Measurements from ENCODE around the gene PSEN2. TPM values are rescaled to one million over a fixed set of nuclear protein-coding genes. Genes with fewer than 3 reads are reported as not detected.

PSEN2 gene
- 20.4 to 33.1 TPM (median 28.3 TPM) in 5 replicates for total RNA-seq (2022; extraction: Qiagen RNA extraction; ENCODE audit: low read depth)

DNA sequence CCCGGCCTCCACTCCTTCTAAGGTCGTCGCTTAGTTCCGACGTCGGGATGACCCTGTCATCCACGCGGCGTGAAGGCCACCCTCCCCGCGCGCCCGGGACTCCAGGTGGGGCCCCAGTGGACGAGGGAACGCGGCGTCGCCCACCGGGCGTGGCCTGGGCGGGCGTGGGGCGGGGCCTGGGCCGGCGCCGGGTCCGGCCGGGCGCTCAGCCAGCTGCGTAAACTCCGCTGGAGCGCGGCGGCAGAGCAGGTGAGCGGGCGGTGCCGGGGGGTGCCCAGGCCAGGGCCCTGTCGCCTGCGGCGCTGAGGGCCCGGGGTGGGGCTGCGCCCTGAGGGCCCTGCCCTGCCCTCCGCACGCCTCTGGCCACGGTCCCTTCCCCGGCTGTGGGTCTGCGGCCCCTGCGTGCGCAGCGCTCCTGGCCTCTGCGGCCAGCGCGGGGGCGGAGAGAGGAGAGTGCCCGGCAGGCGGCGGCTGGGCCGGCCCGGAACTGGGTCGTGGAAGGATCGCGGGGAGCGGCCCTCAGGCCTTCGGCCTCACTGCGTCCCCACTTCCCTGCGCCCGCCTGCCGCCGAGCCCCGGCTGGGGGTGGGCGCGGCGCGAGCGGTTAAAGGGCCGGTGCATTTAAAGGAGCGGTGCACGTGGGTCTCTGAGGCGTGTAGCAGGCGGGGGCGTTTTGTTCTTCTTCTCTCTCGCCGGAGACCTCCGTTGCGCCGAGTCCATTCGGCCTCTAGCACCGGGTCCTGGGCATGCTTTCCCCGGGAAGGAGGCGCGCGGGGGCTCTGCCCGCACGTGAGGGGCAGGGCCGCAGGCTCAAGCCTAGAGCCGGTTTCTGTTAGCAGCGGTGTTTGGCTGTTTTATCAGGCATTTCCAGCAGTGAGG, at the start of gene PSEN2:
Gene PSEN2, plus strand, starts transcription at position 216 of the 879 bp plus-strand sequence. CDS start 11,292 bp downstream, outside the sequence.

DNA sequence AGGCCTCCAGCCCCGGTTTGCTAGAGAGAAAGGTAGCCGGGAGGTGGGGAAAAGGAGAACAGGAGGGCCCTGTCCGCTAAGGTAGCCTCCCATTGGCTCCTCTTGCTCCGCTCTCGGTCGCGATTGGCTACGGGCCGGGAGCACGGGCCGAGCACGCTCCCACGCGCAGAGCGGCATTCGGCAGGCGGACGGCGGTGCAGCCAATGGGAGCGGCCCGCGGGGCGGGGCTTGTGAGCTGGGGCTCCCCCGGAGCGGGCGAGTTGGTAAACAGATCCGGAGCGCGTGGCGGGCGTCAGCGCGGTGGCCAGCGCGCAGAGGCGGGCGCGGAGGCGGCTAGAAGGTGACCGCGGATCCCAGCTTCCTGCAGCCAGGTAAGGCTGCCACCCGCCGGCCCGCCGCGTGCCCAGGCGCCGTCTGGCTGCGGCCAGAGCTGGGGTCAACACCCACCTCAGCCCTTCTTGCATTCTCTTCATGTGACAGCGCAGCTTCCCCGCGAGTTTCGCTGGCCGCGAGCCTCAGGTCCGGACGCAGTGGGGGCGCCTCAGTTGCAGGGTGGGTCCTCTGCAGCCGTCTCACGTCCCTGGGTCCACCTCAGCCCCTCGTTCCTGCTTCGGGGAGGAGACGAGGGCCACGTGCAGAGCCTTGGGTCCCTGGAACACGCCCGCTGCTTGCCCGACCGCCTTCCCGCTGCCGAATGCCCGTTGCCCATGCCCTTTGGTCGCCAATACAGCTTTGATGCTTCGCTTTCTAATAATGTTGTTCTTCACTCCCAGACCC, 69.8 kb downstream of the PSEN2 start, which contains the start of gene COQ8A:
Gene COQ8A, plus strand, starts transcription at position 266 of the 777 bp plus-strand sequence. CDS start 21,092 bp downstream, outside the sequence.

Other genes with a start within 250 kb of the PSEN2 start
- 1.7 to 3.0 TPM (median 2.5 TPM) in 5 replicates for gene ITPKB, start 131.3 kb upstream of the PSEN2 start, total RNA-seq (2022; extraction: Qiagen RNA extraction; ENCODE audit: low read depth)
- 14.9 to 21.8 TPM (median 19.9 TPM) in 5 replicates for gene COQ8A, start 69.7 kb downstream of the PSEN2 start, total RNA-seq (2022; extraction: Qiagen RNA extraction; ENCODE audit: low read depth)